GM18499 (cell line): ENCODE measurements around the gene CACNA2D1.

Experiments used
- ATAC-seq: cut with Tn5 transposase; IDR thresholded peaks from one replicate; pipeline ENCODE4 v1.9.1; 2021; ENCODE audit warnings: moderate number of reproducible peaks; ENCODE audit not compliant: insufficient read depth, unreplicated experiment

Gene CACNA2D1

DNA sequence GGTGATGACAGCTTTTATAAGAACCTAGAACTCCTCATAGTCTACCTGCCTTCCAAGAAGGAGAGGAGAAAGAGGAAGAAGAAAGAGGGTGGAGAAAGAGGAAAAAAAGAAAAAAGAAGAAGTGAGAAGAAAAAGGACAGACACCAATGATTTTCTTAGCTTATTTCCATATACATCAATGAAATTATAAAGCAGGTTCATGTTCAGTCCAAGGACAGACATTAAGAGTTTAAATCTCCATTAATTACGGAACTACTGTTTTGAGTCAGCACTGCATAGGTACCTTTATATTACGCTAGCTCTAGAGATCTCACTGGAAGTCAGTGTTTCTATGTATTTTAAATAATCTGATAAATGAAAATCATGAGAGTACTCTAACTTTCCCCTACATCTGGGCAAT, 364.8 kb downstream of the CACNA2D1 start:
- ATAC-seq: no peak

DNA sequence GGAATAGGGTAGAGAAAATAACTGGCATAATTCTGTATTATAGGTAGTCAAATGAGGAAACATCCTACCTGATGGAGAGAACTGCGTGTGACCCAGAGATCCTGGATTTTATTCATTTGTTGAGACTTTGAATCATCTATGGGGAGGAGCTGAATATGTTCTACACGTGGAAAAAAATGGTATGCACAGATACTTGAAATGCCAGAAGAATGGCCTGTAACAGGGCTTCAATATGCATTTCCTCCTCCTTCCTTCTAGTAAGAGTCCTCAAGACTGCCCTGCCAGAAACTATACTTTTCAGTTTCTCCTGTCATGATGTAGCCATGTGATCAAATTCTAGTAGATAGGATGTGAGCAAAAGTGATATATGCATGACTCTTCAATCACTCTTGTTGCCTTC, 372.1 kb downstream of the CACNA2D1 start:
- no peak for ATAC-seq

GRCh38 chr7:82067628-82068264, 375.8 kb downstream of the CACNA2D1 start:
- ATAC-seq: no peak

- ATAC-seq: no peak
Measured at GRCh38 chr7:82057476-82057875, 386.1 kb downstream of the CACNA2D1 start.

- no peak for ATAC-seq
Measured at GRCh38 chr7:82056282-82056681, 387.3 kb downstream of the CACNA2D1 start.

DNA sequence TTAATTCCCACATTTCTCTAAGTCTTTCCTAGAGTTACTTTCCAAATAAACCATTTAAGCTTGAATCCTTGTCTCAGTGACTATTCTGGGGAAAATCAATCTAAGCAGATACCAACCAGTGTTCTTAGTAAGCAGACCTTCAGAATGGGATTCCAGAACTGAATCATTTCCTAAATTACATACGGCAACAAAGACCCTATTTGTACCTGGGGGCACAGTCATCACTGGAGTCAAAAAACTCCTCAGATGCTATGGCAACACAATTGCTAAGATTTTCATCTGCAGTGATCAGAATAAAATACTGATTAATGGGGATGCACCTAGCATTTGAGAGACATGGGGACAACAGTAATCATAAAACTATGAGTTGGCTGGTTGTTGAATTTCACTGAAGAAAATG, 389.0 kb downstream of the CACNA2D1 start:
- ATAC-seq: no peak

GRCh38 chr7:82053453-82054032, 390.0 kb downstream of the CACNA2D1 start:
- ATAC-seq: no peak

DNA sequence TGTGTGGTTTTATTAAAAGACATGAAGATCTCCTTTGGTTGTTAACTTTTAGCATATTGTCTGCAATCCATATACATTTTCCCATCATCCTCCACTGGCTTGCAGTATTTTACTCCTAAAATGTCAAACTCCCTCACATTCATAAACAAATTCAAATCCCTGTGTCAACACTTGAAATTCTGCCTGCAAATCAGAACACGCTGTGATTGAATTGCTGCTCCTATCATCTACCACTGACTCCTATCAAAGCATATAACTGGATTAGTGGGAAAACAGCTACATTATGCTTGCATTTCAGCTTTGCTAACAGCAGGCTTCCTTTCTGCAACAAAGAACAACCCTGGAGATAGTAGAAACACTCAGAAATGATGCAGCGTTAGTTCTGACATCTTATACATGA, 392.0 kb downstream of the CACNA2D1 start:
- ATAC-seq: no peak

DNA sequence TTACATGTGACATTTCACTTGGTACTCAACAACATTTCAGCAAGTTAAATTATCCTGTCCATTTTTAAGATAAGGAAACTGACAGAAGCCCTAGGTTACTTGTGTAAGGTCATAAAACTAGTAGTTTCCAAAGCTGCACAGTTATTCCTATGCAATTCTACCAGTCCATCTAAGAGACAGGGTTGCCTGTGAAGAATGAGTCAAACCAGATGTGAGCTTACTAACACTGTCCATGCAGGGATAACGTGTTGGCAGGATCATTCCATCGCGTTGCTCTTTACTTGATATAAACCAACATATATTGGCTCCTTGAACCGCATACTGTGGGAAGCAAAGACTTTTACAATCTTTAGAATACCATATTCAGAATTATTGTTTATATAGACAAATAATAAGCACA, 392.8 kb downstream of the CACNA2D1 start:
- no peak for ATAC-seq

DNA sequence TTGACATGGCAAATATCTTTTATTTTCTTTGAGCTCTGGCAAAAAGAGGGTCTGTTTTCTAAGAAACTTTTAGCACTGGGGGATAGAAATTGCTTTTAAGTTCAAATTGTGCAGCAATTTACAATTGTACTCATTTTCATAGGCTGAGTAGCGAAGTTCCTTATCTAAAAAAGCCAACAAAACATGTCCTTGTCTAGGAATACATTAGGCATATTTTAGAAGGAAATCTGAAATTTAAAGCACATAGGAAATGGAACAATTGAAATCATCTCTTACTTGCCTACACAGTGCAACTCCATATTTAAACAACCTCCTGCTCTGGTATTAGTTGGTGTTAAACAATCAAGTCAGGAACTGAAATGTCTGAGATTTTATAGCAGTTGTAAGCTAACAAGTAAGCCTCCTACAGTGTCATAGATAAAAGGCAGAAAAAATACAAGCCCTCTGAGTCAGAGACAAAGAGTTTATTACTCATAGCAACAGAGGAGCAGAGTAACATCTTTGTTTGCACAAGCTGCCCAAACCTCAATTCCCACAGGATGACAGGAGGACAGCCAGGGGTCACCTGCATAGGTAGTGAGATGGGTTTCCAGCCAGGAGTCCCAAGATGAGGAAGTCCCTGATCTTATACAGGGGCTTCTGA, 393.6 kb downstream of the CACNA2D1 start:
- ATAC-seq: no peak

DNA sequence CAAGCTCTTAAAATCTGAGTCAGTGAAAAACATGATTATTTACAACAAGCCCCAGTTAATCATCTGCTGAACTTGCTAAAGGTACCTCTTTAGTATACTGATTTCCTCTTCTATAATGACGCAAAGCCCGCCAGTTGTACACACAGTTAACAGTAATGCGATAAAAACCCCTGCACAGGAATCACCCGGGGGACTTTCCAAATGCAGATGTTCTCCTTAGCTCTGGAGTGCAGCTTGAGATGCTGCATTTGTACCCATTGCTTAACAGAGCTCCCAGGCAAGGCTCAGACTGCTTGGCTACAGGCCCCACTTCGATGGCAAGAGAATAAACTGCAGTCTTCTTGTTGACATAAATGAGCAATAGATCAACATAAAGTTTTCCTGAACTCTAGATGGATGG, 394.1 kb downstream of the CACNA2D1 start:
- no peak for ATAC-seq

DNA sequence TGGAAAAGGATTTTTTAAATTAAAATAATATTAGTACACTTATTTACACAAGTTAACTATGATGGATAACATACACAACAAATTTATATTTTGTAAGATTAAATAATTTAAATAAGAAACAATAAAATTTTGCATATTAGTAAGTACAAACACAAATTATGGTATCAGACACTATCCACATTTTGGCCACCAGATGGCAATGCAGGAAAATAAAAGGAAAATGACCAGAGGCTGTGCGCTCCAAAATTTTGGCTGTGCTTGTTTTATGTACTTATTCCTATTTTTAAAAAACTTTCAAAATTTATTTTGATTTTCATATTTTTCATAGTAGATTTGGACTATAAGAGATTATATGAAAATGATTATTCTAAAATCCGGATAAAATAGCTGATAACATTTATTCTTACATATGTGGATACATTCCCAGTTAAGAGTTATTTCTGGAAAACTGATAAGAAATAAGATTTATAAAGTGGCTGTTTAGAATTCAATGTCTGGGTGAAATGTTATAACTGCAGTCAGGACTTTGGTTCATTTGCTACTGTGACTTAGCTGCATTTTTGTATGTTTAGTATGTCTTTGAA, 399.0 kb downstream of the CACNA2D1 start:
- ATAC-seq: no peak

DNA sequence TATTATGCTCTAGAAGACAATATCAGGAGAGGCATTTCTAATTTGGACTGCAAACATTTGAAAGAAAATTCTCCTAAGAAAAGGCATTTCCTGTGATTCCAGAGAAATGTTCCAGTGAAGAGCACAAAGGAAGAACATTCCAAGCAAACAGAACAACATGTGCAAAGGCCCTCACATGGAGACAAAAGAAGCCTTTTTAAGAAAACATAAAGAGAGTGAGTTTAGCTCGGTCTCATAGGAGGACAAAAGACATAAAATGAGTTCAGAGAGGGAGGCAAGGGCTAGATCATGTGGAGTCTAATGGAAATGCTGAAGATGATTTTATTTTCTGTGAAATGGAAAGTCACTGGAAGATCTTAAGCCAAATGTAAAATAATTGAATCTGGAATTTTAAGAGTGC, 404.0 kb downstream of the CACNA2D1 start:
- ATAC-seq: no peak

- no peak for ATAC-seq
Measured at GRCh38 chr7:82036146-82036886, 407.3 kb downstream of the CACNA2D1 start.

GRCh38 chr7:82035456-82035855, 408.1 kb downstream of the CACNA2D1 start:
- no peak for ATAC-seq

GRCh38 chr7:82032901-82033300, 410.7 kb downstream of the CACNA2D1 start:
- no peak for ATAC-seq

GRCh38 chr7:82029236-82029913, 414.2 kb downstream of the CACNA2D1 start:
- no peak for ATAC-seq

- no peak for ATAC-seq
Measured at GRCh38 chr7:82028097-82028496, 415.5 kb downstream of the CACNA2D1 start.

GRCh38 chr7:82021713-82022112, 421.9 kb downstream of the CACNA2D1 start:
- ATAC-seq: no peak

- ATAC-seq: no peak
Measured at GRCh38 chr7:82021036-82021435, 422.5 kb downstream of the CACNA2D1 start.
